Transverse colon (tissue), 4 donors: ENCODE data around the gene C12orf75. TPM values are rescaled to one million over a fixed set of nuclear protein-coding genes. Genes with fewer than 3 reads are reported as not detected.
"Not testable (repeated sequence)": the region's sequence is repeated elsewhere in the genome, so short reads cannot be mapped to it uniquely, and the experiment has no call there.

Experiments
- DNase-seq: peaks from one replicate; pipeline ENCODE4 v3.0.0-alpha.2; 2019
- H3K27ac ChIP-seq, 4 donors: fragments of 200-600 bp; sonication (generic); 2 replicates each; pipeline ENCODE4 v1.5.1; 2016 to 2018; ENCODE audit warnings: inconsistent platforms in 4 of 4
- H3K27me3 ChIP-seq: fragments of 200-600 bp; sonication (generic); 2 replicates; pipeline ENCODE4 v1.5.1; 2017; ENCODE audit warnings: inconsistent platforms
- H3K36me3 ChIP-seq, 4 donors: fragments of 200-600 bp; sonication (generic); 2 replicates each; pipeline ENCODE4 v1.5.1; 2017 to 2019; ENCODE audit warnings: inconsistent platforms in 4 of 4
- H3K4me1 ChIP-seq, 4 donors: fragments of 200-600 bp; sonication (generic); 2 replicates each; pipeline ENCODE4 v1.5.1; 2017 to 2020; ENCODE audit warnings: inconsistent platforms in 4 of 4
- H3K4me3 ChIP-seq, 4 donors: fragments of 200-600 bp; sonication (generic); 1 replicate in 1 of 4; 2 replicates in 3 of 4; pipeline versions ENCODE4 v1.5.1 to v1.6.1; 2017 to 2019; ENCODE audit warnings: inconsistent platforms in 4 of 4
- H3K9me3 ChIP-seq, 2 donors: fragments of 200-600 bp; sonication (generic); 2 replicates each; pipeline ENCODE4 v1.5.1; 2017 to 2019; ENCODE audit warnings: inconsistent platforms in 2 of 2
- EP300 ChIP-seq: sonication (generic); formaldehyde crosslinking; IDR thresholded peaks from one replicate; pipeline ENCODE4 v1.6.1; 2017; ENCODE audit warnings: antibody characterized with exemption, low read depth
- POLR2A ChIP-seq: fragments of 450-650 bp; IDR thresholded peaks from one replicate; pipeline ENCODE4 v1.6.1; 2016; ENCODE audit warnings: antibody characterized with exemption, mild to moderate bottlenecking, moderate library complexity
- POLR2AphosphoS5 ChIP-seq, 3 donors: sonication (generic); formaldehyde crosslinking; IDR thresholded peaks; one replicate each; pipeline ENCODE4 v1.6.1; 2016; ENCODE audit warnings: antibody characterized with exemption in 3 of 3
- WGBS, 2 donors: methylation state at CpG; one replicate each; pipeline ENCODE4 v1.1.5; 2018; ENCODE audit warnings: low coverage in 1 of 2; 5-methylcytosine and 5-hydroxymethylcytosine counted together
- in situ Hi-C, 4 donors: fragments of 200-750 bp; cut with MboI; loops; one replicate each; pipeline versions ENCODE4 v1.15.0 to v1.15.1; 2017; ENCODE audit warnings: low sequenced_read_pairs in 3 of 4, low pct_ligation_motif_present in 1 of 4, low pct_unique_long_range_greater_than_20kb in 1 of 4
- intact Hi-C: fragments of 100-400 bp; cut with DNase I; formaldehyde crosslinking; loops from one replicate; pipeline ENCODE4 v1.15.1; 2023; ENCODE audit warnings: low total_unique reads
- total RNA-seq, 4 donors: library from RNA; depleted of rRNA; stranded (reverse); fragments of >200 nt; gene quantifications; one replicate each; pipeline ENCODE4 v1.1.0, GENCODE V29; 2016
- TF ChIP-seq, protein P1 (sequence below), 5 experiments: fragments of 200-600 bp in 3 of 5; fragments of 450-650 bp in 2 of 5; sonication (generic) in 3 of 5; IDR thresholded peaks; 1 replicate in 2 of 5; 2 replicates in 3 of 5; pipeline ENCODE4 v1.5.1; 2016 to 2017; ENCODE audit warnings: antibody characterized with exemption in 5 of 5, inconsistent platforms in 3 of 5, mild to moderate bottlenecking in 2 of 5, moderate library complexity in 1 of 5

The C12orf75 gene
- total RNA-seq, 4 donors from 2014 or later: 14.1 to 120 (median 70.6) TPM

GRCh38 chr12:105400227-105400626, 69.7 kb downstream of the C12orf75 start:
- peaks cover 0 to 3% (median 0%) of the 10 kb centered on the region in 4 donors for H3K4me1 ChIP-seq
- WGBS, 2 donors: 91% methylated on average over 4 of the region's 4 CpGs
- H3K4me3 ChIP-seq: no peak overlapping the region
- H3K27me3 ChIP-seq: no peaks in the 10 kb centered on the region
- H3K36me3 ChIP-seq: no peaks in the 10 kb centered on the region
- intact Hi-C loops: no loop called here
- in situ Hi-C loops: loop anchor here in 1 of 4 donors (25.0 kb wide), 1 partner anchor 762 kb away; no protein-coding TSS in a partner anchor
- H3K27ac ChIP-seq: no peak overlapping the region
- no peaks in the 10 kb centered on the region for H3K9me3 ChIP-seq
- no peak for DNase-seq
- TF ChIP-seq POLR2A (no peak), POLR2AphosphoS5 (IDR thresholded peaks at IDR 0.05) (no peak), EP300 (no peak)
- TF ChIP-seq, protein P1, sequence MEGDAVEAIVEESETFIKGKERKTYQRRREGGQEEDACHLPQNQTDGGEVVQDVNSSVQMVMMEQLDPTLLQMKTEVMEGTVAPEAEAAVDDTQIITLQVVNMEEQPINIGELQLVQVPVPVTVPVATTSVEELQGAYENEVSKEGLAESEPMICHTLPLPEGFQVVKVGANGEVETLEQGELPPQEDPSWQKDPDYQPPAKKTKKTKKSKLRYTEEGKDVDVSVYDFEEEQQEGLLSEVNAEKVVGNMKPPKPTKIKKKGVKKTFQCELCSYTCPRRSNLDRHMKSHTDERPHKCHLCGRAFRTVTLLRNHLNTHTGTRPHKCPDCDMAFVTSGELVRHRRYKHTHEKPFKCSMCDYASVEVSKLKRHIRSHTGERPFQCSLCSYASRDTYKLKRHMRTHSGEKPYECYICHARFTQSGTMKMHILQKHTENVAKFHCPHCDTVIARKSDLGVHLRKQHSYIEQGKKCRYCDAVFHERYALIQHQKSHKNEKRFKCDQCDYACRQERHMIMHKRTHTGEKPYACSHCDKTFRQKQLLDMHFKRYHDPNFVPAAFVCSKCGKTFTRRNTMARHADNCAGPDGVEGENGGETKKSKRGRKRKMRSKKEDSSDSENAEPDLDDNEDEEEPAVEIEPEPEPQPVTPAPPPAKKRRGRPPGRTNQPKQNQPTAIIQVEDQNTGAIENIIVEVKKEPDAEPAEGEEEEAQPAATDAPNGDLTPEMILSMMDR (IDR thresholded peaks at IDR 0.05): no peak

- Histone ChIP-seq H3K4me1 (peaks cover 0 to 3% (median 0%) of the 10 kb centered on the region in 4 donors), H3K27ac (no peak overlapping the region), H3K36me3 (no peaks in the 10 kb centered on the region), H3K9me3 (no peaks in the 10 kb centered on the region), H3K27me3 (no peaks in the 10 kb centered on the region), H3K4me3 (no peak overlapping the region)
- 54 to 80% methylated on average over 2 to 4 of the region's 4 CpGs for WGBS, 2 donors
- intact Hi-C loops (no loop called here), in situ Hi-C loops (loop anchor here in 1 of 4 donors (25.0 kb wide), 1 partner anchor 761 kb away; no protein-coding TSS in a partner anchor)
- no peak for DNase-seq
- no peak for TF ChIP-seq POLR2AphosphoS5 (IDR thresholded peaks at IDR 0.05)
- TF ChIP-seq, protein P1 (IDR thresholded peaks at IDR 0.05): no peak
- no peak for TF ChIP-seq POLR2A
- no peak for TF ChIP-seq EP300
These were observed 70.7 kb downstream of the C12orf75 start for GRCh38 chr12:105401198-105401597.

GRCh38 chr12:105402366-105402765, 71.9 kb downstream of the C12orf75 start:
- Histone ChIP-seq H3K4me3 (no peak overlapping the region), H3K9me3 (no peaks in the 10 kb centered on the region), H3K27me3 (no peaks in the 10 kb centered on the region), H3K27ac (no peak overlapping the region), H3K4me1 (peaks cover 0 to 3% (median 0%) of the 10 kb centered on the region in 4 donors), H3K36me3 (no peaks in the 10 kb centered on the region)
- no peak for DNase-seq
- in situ Hi-C loops: loop anchor here in 1 of 4 donors (25.0 kb wide), 1 partner anchor 760 kb away; no protein-coding TSS in a partner anchor
- 75 to 89% methylated on average over 2 to 5 of the region's 5 CpGs for WGBS, 2 donors
- intact Hi-C loops: no loop called here
- TF ChIP-seq, protein P1 (IDR thresholded peaks at IDR 0.05): no peak
- TF ChIP-seq POLR2AphosphoS5 (IDR thresholded peaks at IDR 0.05): no peak
- TF ChIP-seq EP300: no peak
- no peak for TF ChIP-seq POLR2A

GRCh38 chr12:105403095-105403494, 72.6 kb downstream of the C12orf75 start:
- no peak for DNase-seq
- Histone ChIP-seq H3K27ac (no peak overlapping the region), H3K27me3 (no peaks in the 10 kb centered on the region), H3K36me3 (no peaks in the 10 kb centered on the region), H3K9me3 (no peaks in the 10 kb centered on the region), H3K4me3 (no peak overlapping the region), H3K4me1 (peaks cover 0 to 3% (median 0%) of the 10 kb centered on the region in 4 donors)
- TF ChIP-seq POLR2A: no peak
- TF ChIP-seq, protein P1 (IDR thresholded peaks at IDR 0.05): no peak
- no peak for TF ChIP-seq EP300
- TF ChIP-seq POLR2AphosphoS5 (IDR thresholded peaks at IDR 0.05): no peak
- WGBS, 2 donors: 88% methylated on average over 1 of the region's 1 CpG; no CpG with 5 or more reads in 1 of the 2 donors
- in situ Hi-C loops: loop anchor here in 1 of 4 donors (25.0 kb wide), 1 partner anchor 759 kb away; no protein-coding TSS in a partner anchor
- intact Hi-C loops: no loop called here

- H3K4me3 ChIP-seq, DNase-seq, H3K27ac ChIP-seq, H3K27me3 ChIP-seq, H3K36me3 ChIP-seq, H3K9me3 ChIP-seq, intact Hi-C loops, H3K4me1 ChIP-seq: not testable (repeated sequence)
- in situ Hi-C loops: loop anchor here in 1 of 4 donors (25.0 kb wide), 1 partner anchor 758 kb away; no protein-coding TSS in a partner anchor
- 98 to 100% methylated on average over 2 to 3 of the region's 3 CpGs for WGBS, 2 donors
These were observed 73.6 kb downstream of the C12orf75 start for GRCh38 chr12:105404134-105404533.
